Stimulated activated CD4-positive, alpha-beta T cell treated with anti-CD3 and anti-CD28 coated beads, Interleukin-12 subunit alpha, Interleukin-12 subunit beta, amount 100 ng/mL, for 4 hours (primary cell): ENCODE results near the gene IQCK.
A peak's percentile ranks its signal among the peaks of the same experiment; 100 is the strongest.

Source experiments
- DNase-seq: peaks from one replicate; pipeline ENCODE4 v3.0.0-alpha.2; 2020

The IQCK gene

DNA sequence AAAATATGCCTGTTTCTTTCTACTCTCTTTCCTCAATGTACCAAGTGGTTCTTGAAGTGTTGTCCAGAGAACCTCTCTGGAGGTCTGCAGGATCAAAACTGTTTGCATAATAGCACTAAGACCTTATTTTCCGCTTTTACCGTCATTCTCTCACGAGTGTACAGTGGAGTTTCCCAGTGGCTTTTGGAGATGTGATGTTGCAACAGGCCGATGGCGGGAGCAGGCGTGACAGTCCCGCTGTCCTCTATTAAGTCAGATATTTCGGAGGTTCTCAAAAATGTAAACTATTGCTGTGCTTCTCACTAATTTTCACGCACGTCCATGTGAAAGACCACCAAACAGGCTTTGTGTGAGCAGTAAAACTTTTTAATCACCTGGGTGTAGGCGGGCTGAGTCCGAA lies 174.8 kb downstream of the IQCK start:
- no peak for DNase-seq

DNA sequence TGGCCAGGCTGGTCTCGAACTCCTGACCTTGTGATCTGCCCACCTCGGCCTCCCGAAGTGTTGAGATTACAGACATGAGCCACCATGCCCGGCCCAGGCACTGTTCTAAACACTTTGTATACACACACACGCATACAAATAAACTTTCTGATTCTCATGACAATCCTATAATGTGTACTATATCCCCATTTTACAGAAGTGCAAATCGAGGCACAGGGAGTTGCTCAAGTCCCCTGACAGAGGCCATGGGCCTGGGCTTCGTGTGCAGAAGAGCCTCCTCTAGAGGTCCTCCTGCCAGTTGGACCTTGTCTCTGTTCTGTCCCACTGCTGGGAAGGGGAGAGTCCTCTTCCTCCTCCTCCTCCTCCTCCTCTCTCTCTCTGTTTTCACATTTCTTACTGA lies 176.5 kb downstream of the IQCK start:
- DNase-seq = no peak

DNA sequence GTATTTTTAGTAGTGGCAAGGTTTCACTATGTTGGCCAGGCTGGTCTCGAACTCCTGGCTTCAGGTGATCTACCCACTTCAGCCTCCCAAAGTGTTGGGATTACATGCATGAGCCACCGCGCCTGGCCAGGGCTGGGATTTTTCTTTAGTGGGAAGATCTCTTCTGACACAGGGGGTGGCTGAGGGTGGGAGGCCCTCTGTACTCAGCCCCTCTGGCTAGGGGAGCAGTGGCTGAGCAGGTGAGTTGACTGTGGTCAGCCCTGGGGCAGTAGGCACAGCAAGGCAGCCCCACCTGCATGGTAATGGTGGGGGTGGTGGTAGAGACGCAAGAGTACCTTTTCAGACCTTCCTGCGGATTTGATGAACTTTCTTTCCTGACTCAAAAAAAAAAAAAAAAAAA lies 178.9 kb downstream of the IQCK start:
- no peak for DNase-seq

DNA sequence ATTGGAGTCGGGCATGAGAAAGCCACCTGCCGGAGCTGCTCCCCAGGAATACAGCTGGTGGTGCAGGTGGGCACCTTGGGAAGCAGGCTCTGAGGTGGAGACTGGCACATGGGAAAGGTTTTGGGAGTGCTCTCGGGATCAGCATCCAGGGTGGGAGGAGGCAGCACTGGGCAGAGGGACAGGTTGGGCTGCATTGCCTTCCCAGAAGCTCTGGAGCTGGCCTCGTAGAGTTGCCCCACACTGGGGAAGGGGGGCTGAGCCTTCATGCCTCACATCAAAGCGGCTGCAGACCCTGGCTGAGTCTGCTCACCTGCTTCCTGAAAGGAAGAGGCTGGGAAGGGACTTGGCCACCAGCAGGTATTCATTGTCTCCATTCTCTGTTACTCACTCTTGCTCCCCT lies 180.1 kb downstream of the IQCK start:
- DNase-seq = no peak

DNA sequence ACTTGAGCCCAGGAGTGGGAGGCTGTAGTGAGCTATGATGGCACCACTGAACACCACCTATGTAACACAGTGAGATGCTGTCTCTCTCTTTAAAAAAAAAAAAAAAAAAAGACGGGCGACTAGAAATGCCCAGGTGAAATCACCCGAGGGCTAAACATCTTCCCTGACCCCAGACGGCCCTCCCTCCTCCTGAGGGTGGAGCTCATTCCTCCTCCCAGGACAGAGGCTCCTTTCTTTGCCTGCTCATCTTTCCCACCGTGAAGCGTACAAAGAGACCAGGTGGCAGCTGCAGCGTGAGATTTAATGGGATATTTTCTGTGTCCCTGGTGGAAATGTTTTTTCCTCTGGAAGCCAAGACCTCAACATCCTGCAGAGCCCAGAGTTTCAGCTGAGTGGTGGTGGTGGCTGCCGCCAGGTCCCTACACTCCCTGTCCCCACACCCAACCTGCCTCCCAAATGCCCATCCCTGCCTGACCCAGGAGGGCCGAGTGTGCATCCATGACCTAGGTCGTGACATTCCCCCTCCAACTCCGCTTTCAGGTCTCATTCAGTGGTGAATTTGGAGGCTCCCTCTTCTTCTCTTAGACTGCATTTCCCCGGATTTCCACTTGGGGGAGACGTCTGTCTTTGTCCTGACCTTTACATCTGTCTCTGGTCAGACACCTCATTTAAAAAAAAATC lies 181.0 kb downstream of the IQCK start:
- peak; percentile 12 for DNase-seq

DNA sequence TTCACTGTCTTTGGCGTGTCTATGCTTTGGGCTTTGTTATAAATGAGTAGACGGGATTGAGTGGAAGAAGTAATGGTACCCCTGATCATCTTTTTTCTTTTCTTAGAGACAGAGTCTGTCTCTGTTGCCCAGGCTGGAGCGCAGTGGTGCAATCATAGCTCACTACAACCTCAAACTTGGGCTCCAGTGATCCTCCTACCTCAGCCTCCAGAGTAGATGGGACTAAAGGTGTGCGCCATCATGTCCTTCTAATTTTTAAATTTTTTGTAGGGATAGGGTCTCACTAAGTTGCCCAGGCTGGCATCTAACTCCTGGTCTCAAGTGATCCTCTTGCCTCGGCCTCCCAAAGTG lies 181.5 kb downstream of the IQCK start:
- no peak for DNase-seq

DNA sequence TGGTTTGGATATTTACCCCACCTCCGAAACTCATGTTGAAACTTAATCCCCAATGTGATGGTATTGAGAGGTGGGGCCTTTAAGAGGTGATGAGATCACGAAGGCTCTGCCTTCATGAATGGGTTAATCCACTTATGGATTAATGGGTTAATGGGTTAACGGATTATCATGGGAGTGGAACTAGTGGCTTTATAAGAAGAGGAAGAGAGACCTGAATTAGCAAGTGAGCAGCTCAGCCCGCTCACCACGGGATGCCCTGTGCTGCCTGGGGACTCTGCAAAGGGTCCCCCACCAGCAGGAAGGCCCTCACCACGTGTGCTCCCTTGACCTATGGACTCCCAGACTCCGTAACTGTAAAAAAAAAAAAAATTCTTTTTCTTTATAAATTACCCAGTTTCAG lies 183.1 kb downstream of the IQCK start:
- DNase-seq = no peak

DNA sequence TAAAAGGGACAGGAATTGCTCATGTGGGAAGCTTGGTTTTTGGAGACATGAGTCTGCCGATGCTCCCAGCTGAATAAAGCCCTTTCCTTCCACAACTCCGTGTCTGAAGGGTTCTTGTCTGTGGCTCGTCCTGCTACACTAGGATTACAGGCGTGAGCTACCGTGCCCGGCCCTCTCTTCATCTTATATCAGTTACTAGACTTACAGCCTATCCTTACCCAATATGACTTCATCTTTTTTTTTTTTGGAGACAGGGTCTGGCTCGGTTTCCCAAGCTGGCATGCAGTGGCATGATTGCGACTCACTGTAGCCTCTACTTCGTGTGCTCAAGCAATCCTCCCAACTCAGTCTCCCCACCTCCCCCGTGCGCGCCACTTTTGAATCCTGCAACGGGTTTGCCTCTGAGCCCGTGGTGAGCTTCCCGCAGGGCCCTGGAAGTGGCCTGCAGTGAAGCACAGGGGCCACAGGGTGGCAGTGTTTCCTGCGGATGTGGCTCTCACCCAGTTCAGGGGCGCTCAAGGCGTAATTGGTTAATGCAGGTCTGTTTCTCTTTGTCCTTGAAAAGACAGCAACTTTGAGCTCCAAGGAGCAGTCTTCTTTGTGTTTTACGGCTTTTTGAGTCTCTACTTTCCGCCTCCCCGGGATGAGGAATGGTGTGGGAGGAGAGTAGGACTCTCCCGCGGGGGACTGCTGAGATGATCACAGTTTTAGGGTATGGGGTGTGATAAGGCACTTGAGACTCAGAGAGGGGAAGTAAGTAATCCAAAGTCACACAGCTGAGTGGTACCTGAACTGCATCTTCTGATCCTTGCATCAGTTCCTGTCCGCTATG lies 189.3 kb downstream of the IQCK start:
- DNase-seq = peak; percentile 62
